H1 (cell line): ENCODE results near the gene ZMIZ1. TPM values are rescaled to one million over a fixed set of nuclear protein-coding genes. Genes with fewer than 3 reads are reported as not detected.

Experiments used
- CTCF ChIA-PET: fragments of 300-600 bp; sonication (Branson Sonifier 250); formaldehyde crosslinking; loops from one replicate; lab custom pipeline; 2021; ENCODE audit not compliant: partially characterized antibody; lab: Charles Lee
- POLR2A ChIA-PET: fragments of 300-600 bp; sonication (Branson Sonifier 250); formaldehyde crosslinking; loops from one replicate; lab custom pipeline; 2021; ENCODE audit warnings: inconsistent platforms; ENCODE audit not compliant: partially characterized antibody; lab: Charles Lee
- DNase-seq, 2 experiments: peaks; one replicate each; pipeline versions ENCODE4 v3.0.0 to v3.0.0-alpha.2; 2010 to 2022; ENCODE audit warnings: low spot score in 2 of 2, low read depth in 1 of 2, mixed read lengths in 1 of 2
- FAIRE-seq: peaks from 2 replicates; lab custom pipeline; 2011; peaks lifted over from hg19 to GRCh38; lab: Jason Lieb, UNC
- H2AFZ ChIP-seq: 2 replicates; pipeline ENCODE4 v1.8.1; 2012; ENCODE audit warnings: low read length, inconsistent platforms
- H2AK5ac ChIP-seq: 2 replicates; pipeline ENCODE4 v1.6.1; 2013; ENCODE audit warnings: low read depth, low read length
- H2BK120ac ChIP-seq: replicated peaks from 2 replicates; pipeline ENCODE3; 2013; ENCODE audit warnings: low read depth, low read length, inconsistent platforms
- H2BK12ac ChIP-seq: 2 replicates; pipeline ENCODE4 v1.6.1; 2013; ENCODE audit warnings: low read depth, low read length
- H2BK15ac ChIP-seq: 2 replicates; pipeline ENCODE4 v1.6.1; 2013; ENCODE audit warnings: low read length
- H2BK20ac ChIP-seq: 2 replicates; pipeline ENCODE4 v1.6.1; 2013; ENCODE audit warnings: low read length
- H2BK5ac ChIP-seq: 2 replicates; pipeline ENCODE4 v1.6.1; 2013; ENCODE audit warnings: low read depth, low read length
- H3K14ac ChIP-seq: 2 replicates; pipeline ENCODE4 v1.6.1; 2013; ENCODE audit warnings: inconsistent platforms; ENCODE audit not compliant: insufficient read length
- H3K18ac ChIP-seq: 2 replicates; pipeline ENCODE4 v1.6.1; 2013; ENCODE audit warnings: low read length; ENCODE audit errors: extremely low read depth
- H3K23ac ChIP-seq: 2 replicates; pipeline ENCODE4 v1.6.1; 2013; ENCODE audit warnings: inconsistent platforms; ENCODE audit not compliant: insufficient read length
- H3K23me2 ChIP-seq: 2 replicates; pipeline ENCODE4 v1.6.1; 2013; ENCODE audit warnings: low read depth, low read length
- H3K27ac ChIP-seq: 2 replicates; pipeline ENCODE4 v1.6.1; 2011; ENCODE audit warnings: low read depth, low read length, inconsistent platforms
- H3K27me3 ChIP-seq, 4 experiments: replicated peaks in 1 of 4; 1 replicate in 1 of 4; 2 replicates in 3 of 4; pipeline versions ENCODE4 v1.6.1 to v1.8.1; 2011 to 2013; ENCODE audit warnings: low read length in 3 of 4, mild to moderate bottlenecking in 3 of 4, inconsistent platforms in 2 of 4, mixed read lengths in 2 of 4, moderate library complexity in 1 of 4; ENCODE audit not compliant: control insufficient read depth in 3 of 4, insufficient read depth in 3 of 4; ENCODE audit errors: extremely low read depth in 1 of 4
- H3K36me3 ChIP-seq, 4 experiments: 2 replicates each; pipeline versions ENCODE4 v1.6.1 to v1.8.1; 2011 to 2013; ENCODE audit warnings: mild to moderate bottlenecking in 4 of 4, low read length in 3 of 4, moderate library complexity in 2 of 4, control low read depth in 1 of 4, inconsistent platforms in 1 of 4; ENCODE audit not compliant: insufficient read depth in 4 of 4, control insufficient read depth in 2 of 4
- H3K4ac ChIP-seq: replicated peaks from 2 replicates; pipeline ENCODE3; 2013; ENCODE audit warnings: low read length, low read depth, mixed read lengths, inconsistent platforms; ENCODE audit not compliant: insufficient read length
- H3K4me1 ChIP-seq, 4 experiments: replicated peaks in 1 of 4; 1 replicate in 1 of 4; 2 replicates in 3 of 4; pipeline versions ENCODE4 v1.6.1 to v1.8.1; 2011 to 2013; ENCODE audit warnings: low read length in 3 of 4, inconsistent platforms in 2 of 4, mixed read lengths in 1 of 4; ENCODE audit not compliant: insufficient read depth in 4 of 4, control insufficient read depth in 3 of 4
- H3K4me2 ChIP-seq, 2 experiments: 2 replicates each; pipeline versions ENCODE4 v1.6.1 to v1.8.1; 2011 to 2013; ENCODE audit warnings: low read depth in 2 of 2, low read length in 2 of 2, control low read depth in 1 of 2, inconsistent platforms in 1 of 2, mild to moderate bottlenecking in 1 of 2; ENCODE audit not compliant: insufficient read depth in 1 of 2
- H3K4me3 ChIP-seq, 4 experiments: fragments of 200-600, 300-600 bp in 1 of 4; sonication (generic), shearing (Covaris generic), sonication (Bioruptor Twin) in 1 of 4; 2 replicates each; pipeline versions ENCODE4 v1.5.1 to v1.8.1; 2011 to 2016; ENCODE audit warnings: low read length in 4 of 4, low read depth in 3 of 4, control low read depth in 2 of 4, inconsistent platforms in 2 of 4, mild to moderate bottlenecking in 2 of 4, mixed read lengths in 1 of 4, moderate library complexity in 1 of 4; ENCODE audit not compliant: insufficient read depth in 2 of 4; ENCODE audit errors: extremely low read depth in 1 of 4
- H3K56ac ChIP-seq: replicated peaks from 2 replicates; pipeline ENCODE3; 2013; ENCODE audit warnings: low read depth, mild to moderate bottlenecking, mixed read lengths, low read length, inconsistent platforms; ENCODE audit not compliant: insufficient read length
- H3K79me1 ChIP-seq: 2 replicates; pipeline ENCODE4 v1.6.1; 2013; ENCODE audit warnings: low read depth, low read length, control low read depth
- H3K79me2 ChIP-seq, 2 experiments: 2 replicates each; pipeline versions ENCODE4 v1.6.1 to v1.8.1; 2012 to 2013; ENCODE audit warnings: low read length in 2 of 2, mild to moderate bottlenecking in 2 of 2, inconsistent platforms in 1 of 2; ENCODE audit not compliant: insufficient read depth in 2 of 2, control insufficient read depth in 1 of 2
- H3K9ac ChIP-seq, 4 experiments: replicated peaks in 1 of 4; 1 replicate in 1 of 4; 2 replicates in 3 of 4; pipeline versions ENCODE4 v1.6.1 to v1.8.1; 2011 to 2013; ENCODE audit warnings: low read depth in 3 of 4, low read length in 3 of 4, control low read depth in 2 of 4, mild to moderate bottlenecking in 2 of 4, moderate library complexity in 2 of 4, inconsistent platforms in 1 of 4; ENCODE audit errors: extremely low read depth in 1 of 4
- H3K9me3 ChIP-seq, 2 experiments: 2 replicates each; pipeline versions ENCODE4 v1.6.1 to v1.8.1; 2012 to 2013; ENCODE audit warnings: mild to moderate bottlenecking in 2 of 2, moderate library complexity in 2 of 2, control low read depth in 1 of 2, inconsistent platforms in 1 of 2, low read depth in 1 of 2, low read length in 1 of 2, mixed read lengths in 1 of 2; ENCODE audit not compliant: insufficient read depth in 2 of 2
- H4K20me1 ChIP-seq, 2 experiments: replicated peaks in 1 of 2; 2 replicates each; pipeline versions ENCODE3 to v1.8.1; 2011 to 2013; ENCODE audit warnings: inconsistent platforms in 2 of 2, low read length in 2 of 2, mild to moderate bottlenecking in 1 of 2; ENCODE audit not compliant: insufficient read depth in 2 of 2, control insufficient read depth in 1 of 2
- H4K5ac ChIP-seq: 2 replicates; pipeline ENCODE4 v1.6.1; 2013; ENCODE audit warnings: low read length, low read depth, mixed read lengths, inconsistent platforms; ENCODE audit not compliant: insufficient read length
- H4K8ac ChIP-seq: 2 replicates; pipeline ENCODE4 v1.8.0; 2013; ENCODE audit warnings: mild to moderate bottlenecking, moderate library complexity, low read length, inconsistent platforms; ENCODE audit not compliant: insufficient read depth; ENCODE audit errors: extremely low read depth
- H4K91ac ChIP-seq: replicated peaks from 2 replicates; pipeline ENCODE3; 2013; ENCODE audit warnings: low read length, mixed read lengths, inconsistent platforms; ENCODE audit not compliant: insufficient read length
- CTCF ChIP-seq, 3 experiments: IDR thresholded peaks; 1 replicate in 2 of 3; 2 replicates in 1 of 3; pipeline versions ENCODE4 v1.5.1 to v1.6.1; 2011; ENCODE audit warnings: low read length in 3 of 3, mild to moderate bottlenecking in 3 of 3, inconsistent platforms in 2 of 3, low read depth in 1 of 3, moderate library complexity in 1 of 3; ENCODE audit not compliant: insufficient read depth in 1 of 3; ENCODE audit errors: control extremely low read depth in 1 of 3
- EGR1 ChIP-seq: IDR thresholded peaks from 2 replicates; pipeline ENCODE4 v1.6.1; 2011; ENCODE audit warnings: low read depth, low read length, borderline replicate concordance
- GTF2F1 ChIP-seq: IDR thresholded peaks from 2 replicates; pipeline ENCODE4 v1.6.1; 2012; ENCODE audit warnings: low read depth, low read length, improper control_type of control experiment, borderline replicate concordance
- JUND ChIP-seq: IDR thresholded peaks from 2 replicates; pipeline ENCODE4 v1.6.1; 2011; ENCODE audit warnings: mild to moderate bottlenecking, improper control_type of control experiment, low read length
- KDM1A ChIP-seq: fragments of 200-600, 300-600 bp; sonication (generic); IDR thresholded peaks from 2 replicates; pipeline ENCODE4 v1.7.1; 2016; ENCODE audit warnings: mild to moderate bottlenecking, low read length, borderline replicate concordance
- KDM4A ChIP-seq: IDR thresholded peaks from one replicate; pipeline ENCODE4 v1.7.1; 2012; ENCODE audit warnings: low read depth, mild to moderate bottlenecking, moderate library complexity, low read length, inconsistent platforms; ENCODE audit not compliant: severe bottlenecking
- SIN3A ChIP-seq, 2 experiments: IDR thresholded peaks in 1 of 2; conservative IDR thresholded peaks in 1 of 2; 2 replicates each; pipeline ENCODE4 v1.6.1; 2011 to 2012; ENCODE audit warnings: low read length in 2 of 2, improper control_type of control experiment in 1 of 2, low read depth in 1 of 2, mild to moderate bottlenecking in 1 of 2
- WGBS, 2 experiments: shearing (Covaris generic) in 1 of 2; methylation state at CpG; one replicate each; pipeline versions ENCODE4 v1.1.6 to v1.1.7; 2013 to 2015; ENCODE audit warnings: low lambda C conversion rate in 2 of 2, mixed read lengths in 2 of 2, inconsistent platforms in 1 of 2, low coverage in 1 of 2, missing lambda C conversion rate in 1 of 2; ENCODE audit not compliant: insufficient replicate concordance in 2 of 2, insufficient coverage in 1 of 2, insufficient read length in 1 of 2; ENCODE audit errors: extremely low coverage in 1 of 2, missing lambda C conversion rate in 1 of 2; 5-methylcytosine and 5-hydroxymethylcytosine counted together
- polyA plus RNA-seq, 7 experiments: library from polyadenylated mRNA; depleted of rRNA in 3 of 7; stranded (reverse) in 5 of 7; unstranded in 2 of 7; fragments of >200 nt in 5 of 7; fragments of 200-250 nt in 2 of 7; gene quantifications; 1 replicate in 5 of 7; 2 replicates in 1 of 7; 4 replicates in 1 of 7; pipeline versions ENCODE4 v1.2.1 to v1.2.3, GENCODE V29; 2011 to 2013; ENCODE audit warnings: missing spikeins in 2 of 7, mixed read lengths in 2 of 7
- total RNA-seq: library from RNA; stranded (reverse); fragmentation: NEBNext Ultra II Directional; extraction: Animal tissue kit (Norgen Biotek cat#: 25700); gene quantifications from 2 replicates; pipeline ENCODE4 v1.2.1, GENCODE V29; 2021

Gene ZMIZ1
- total and polyA plus RNA-seq, 2 of the 8 experiments (the other 6 are each of a cell fraction or from before 2014, with no cell fraction given): 8.1 to 28.0 TPM

DNA sequence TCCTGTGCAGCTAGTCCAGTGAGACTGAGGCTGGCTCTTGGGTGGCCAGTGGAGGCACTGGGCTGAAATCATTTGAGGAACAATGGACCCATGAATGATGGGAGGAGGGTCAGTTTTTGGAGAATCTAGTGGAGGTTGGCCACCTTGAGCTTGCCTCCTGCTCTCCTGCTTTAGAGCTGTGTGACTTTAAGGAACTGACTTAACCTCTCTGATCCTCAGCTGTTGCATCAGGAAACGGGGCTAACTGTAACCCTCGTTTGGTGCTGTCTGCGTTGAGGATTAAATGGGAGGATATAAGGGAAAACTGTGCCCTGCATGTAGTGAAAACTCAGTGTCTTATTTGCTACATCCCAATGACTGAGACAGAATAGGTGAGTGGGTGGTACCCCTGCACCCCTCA is 163.1 kb downstream of the ZMIZ1 start:
- H3K79me2 ChIP-seq: no peaks in the 10 kb centered on the region
- 88% methylated on average over 3 of the region's 3 CpGs; no CpG with 5 or more reads in 1 of the 2 experiments for WGBS, 2 experiments
- H3K27ac ChIP-seq: no peak overlapping the region
- no peaks in the 10 kb centered on the region for H3K9me3 ChIP-seq
- no peak overlapping the region for H3K4me2 ChIP-seq
- no peak overlapping the region for H3K9ac ChIP-seq
- no peak overlapping the region for H3K56ac ChIP-seq
- H4K5ac ChIP-seq: no peak overlapping the region
- no peak overlapping the region for H3K4ac ChIP-seq
- H3K4me1 ChIP-seq: peaks cover 7 to 32% (median 19%) of the 10 kb centered on the region in 4 experiments
- H3K23me2 ChIP-seq: no peaks in the 10 kb centered on the region
- no peak overlapping the region for H2AFZ ChIP-seq
- no peak for DNase-seq
- no peak overlapping the region for H3K4me3 ChIP-seq
- H4K91ac ChIP-seq: no peak overlapping the region
- H2BK20ac ChIP-seq: no peak overlapping the region
- H3K79me1 ChIP-seq: no peaks in the 10 kb centered on the region
- no peak for FAIRE-seq
- H3K36me3 ChIP-seq: peaks cover 0 to 2% (median 0%) of the 10 kb centered on the region in 4 experiments; a peak in 1 of 8 replicates
- no peak overlapping the region for H3K23ac ChIP-seq
- H2BK5ac ChIP-seq: no peak overlapping the region
- peaks cover 4 to 27% (median 23%) of the 10 kb centered on the region in 4 experiments for H3K27me3 ChIP-seq
- no peak overlapping the region for H2BK12ac ChIP-seq
- H3K14ac ChIP-seq: no peak overlapping the region
- TF ChIP-seq KDM4A: no peak
- peak; percentile 76; the same call in 1 of the 2 replicates for TF ChIP-seq KDM1A
- no peak for TF ChIP-seq GTF2F1
- TF ChIP-seq JUND: no peak
- TF ChIP-seq SIN3A (conservative IDR thresholded peaks at IDR 0.05 in 1 of 2, IDR thresholded peaks at IDR 0.05 in 1 of 2; ENCODE audit: low read depth in 1 of 2, low read length in 2 of 2): no peak
- TF ChIP-seq EGR1: no peak
- no peak for TF ChIP-seq CTCF (IDR thresholded peaks at IDR 0.05; ENCODE audit: control extremely low read depth in 1 of 3, insufficient read depth in 1 of 3, low read depth in 1 of 3, low read length in 3 of 3)
- H4K8ac ChIP-seq: no peak overlapping the region
- no peak overlapping the region for H2BK120ac ChIP-seq
- POLR2A ChIA-PET: interaction anchor here (1.2 to 1.4 kb wide), 2 partner anchors 10 to 13 kb away, joined by 3 to 5 read pairs; no protein-coding TSS in a partner anchor
- peaks cover 10 to 25% of the 10 kb centered on the region in 2 experiments for H4K20me1 ChIP-seq
- no peak overlapping the region for H2BK15ac ChIP-seq
- no peak overlapping the region for H3K18ac ChIP-seq
- CTCF ChIA-PET: no interaction called here
- no peak overlapping the region for H2AK5ac ChIP-seq
